HepG2 (cell line): ENCODE results near the gene PA2G4. TPM values are rescaled to one million over a fixed set of nuclear protein-coding genes. Genes with fewer than 3 reads are reported as not detected.

ENCODE experiments used
- ELF3 ChIP-seq: IDR thresholded peaks from 2 replicates; pipeline ENCODE4 v1.6.1; 2016; ENCODE audit warnings: missing genetic modification reagents, missing compliant biosample characterization
- NCOR1 ChIP-seq: fragments of 200-600 bp; sonication (generic); IDR thresholded peaks from 2 replicates; pipeline ENCODE4 v1.7.0; 2017; ENCODE audit warnings: antibody characterized with exemption, low read length, borderline replicate concordance
- PCBP1 ChIP-seq: fragments of 200-400 bp; formaldehyde crosslinking; IDR thresholded peaks from 2 replicates; pipeline ENCODE4 v1.6.1; 2017; ENCODE audit warnings: mild to moderate bottlenecking, low read depth, low read length, borderline replicate concordance
- POLR2AphosphoS5 ChIP-seq: IDR thresholded peaks from 2 replicates; pipeline ENCODE4 v1.6.1; 2012; ENCODE audit warnings: low read depth, low read length
- PPARG ChIP-seq: conservative IDR thresholded peaks from 2 replicates; pipeline ENCODE4 v1.6.1; 2016; ENCODE audit warnings: missing biosample characterization, missing genetic modification reagents
- SOX6 ChIP-seq, 2 experiments: fragments of 450-650 bp in 1 of 2; sonication (generic) in 1 of 2; formaldehyde crosslinking in 1 of 2; IDR thresholded peaks; 2 replicates each; pipeline versions ENCODE4 v1.4.0 to v1.6.1; 2017 to 2020; ENCODE audit warnings: antibody characterized with exemption in 1 of 2, mild to moderate bottlenecking in 1 of 2, missing genetic modification reagents in 1 of 2
- ZFY ChIP-seq: sonication (generic); formaldehyde crosslinking; IDR thresholded peaks from 2 replicates; pipeline ENCODE4 v1.4.0; 2020; ENCODE audit warnings: missing genetic modification reagents
- ZHX2 ChIP-seq, 2 experiments: sonication (generic) in 1 of 2; formaldehyde crosslinking in 1 of 2; IDR thresholded peaks; 2 replicates each; pipeline versions ENCODE4 v1.6.1 to v1.9.0; 2014 to 2022; ENCODE audit warnings: antibody characterized with exemption in 1 of 2, borderline replicate concordance in 1 of 2, inconsistent platforms in 1 of 2, low read depth in 1 of 2, missing genetic modification reagents in 1 of 2
- ZNF83 ChIP-seq: sonication (generic); formaldehyde crosslinking; IDR thresholded peaks from 2 replicates; pipeline ENCODE4 v1.4.0; 2020; ENCODE audit warnings: missing genetic modification reagents, mild to moderate bottlenecking, borderline replicate concordance
- polyA plus RNA-seq, 8 experiments: library from polyadenylated mRNA; depleted of rRNA in 3 of 8; stranded (reverse) in 7 of 8; unstranded in 1 of 8; fragments of >200 nt; fragmentation: Illumina TruSeq in 4 of 8; extraction: Trizol in 4 of 8; gene quantifications; 2 replicates each; pipeline versions ENCODE4 v1.2.1 to v1.2.3, GENCODE V29; 2011 to 2016; ENCODE audit warnings: low read depth in 4 of 8, missing spikeins in 1 of 8, mixed read lengths in 1 of 8; ENCODE audit not compliant: insufficient read depth in 1 of 8
- total RNA-seq, 5 experiments: library from RNA; depleted of rRNA; stranded (reverse); fragments of >200 nt; fragmentation: Illumina TruSeq; extraction: Trizol; gene quantifications; 2 replicates each; pipeline ENCODE4 v1.2.3, GENCODE V29; 2016; ENCODE audit warnings: low read depth in 1 of 5
- TF ChIP-seq, protein P1 (sequence below), 2 experiments: IDR thresholded peaks; 2 replicates each; pipeline ENCODE4 v1.6.1; 2011 to 2012; ENCODE audit warnings: low read length in 2 of 2, borderline replicate concordance in 1 of 2, low read depth in 1 of 2, mild to moderate bottlenecking in 1 of 2, moderate library complexity in 1 of 2
- TF ChIP-seq, protein P2 (sequence below): sonication (generic); formaldehyde crosslinking; IDR thresholded peaks from 2 replicates; pipeline ENCODE4 v1.4.0; 2020; ENCODE audit warnings: missing genetic modification reagents

PA2G4 gene
- total and polyA plus RNA-seq, 2 of the 13 experiments (the other 11 are each of a cell fraction or from before 2014, with no cell fraction given) = 147 to 240 TPM

DNA sequence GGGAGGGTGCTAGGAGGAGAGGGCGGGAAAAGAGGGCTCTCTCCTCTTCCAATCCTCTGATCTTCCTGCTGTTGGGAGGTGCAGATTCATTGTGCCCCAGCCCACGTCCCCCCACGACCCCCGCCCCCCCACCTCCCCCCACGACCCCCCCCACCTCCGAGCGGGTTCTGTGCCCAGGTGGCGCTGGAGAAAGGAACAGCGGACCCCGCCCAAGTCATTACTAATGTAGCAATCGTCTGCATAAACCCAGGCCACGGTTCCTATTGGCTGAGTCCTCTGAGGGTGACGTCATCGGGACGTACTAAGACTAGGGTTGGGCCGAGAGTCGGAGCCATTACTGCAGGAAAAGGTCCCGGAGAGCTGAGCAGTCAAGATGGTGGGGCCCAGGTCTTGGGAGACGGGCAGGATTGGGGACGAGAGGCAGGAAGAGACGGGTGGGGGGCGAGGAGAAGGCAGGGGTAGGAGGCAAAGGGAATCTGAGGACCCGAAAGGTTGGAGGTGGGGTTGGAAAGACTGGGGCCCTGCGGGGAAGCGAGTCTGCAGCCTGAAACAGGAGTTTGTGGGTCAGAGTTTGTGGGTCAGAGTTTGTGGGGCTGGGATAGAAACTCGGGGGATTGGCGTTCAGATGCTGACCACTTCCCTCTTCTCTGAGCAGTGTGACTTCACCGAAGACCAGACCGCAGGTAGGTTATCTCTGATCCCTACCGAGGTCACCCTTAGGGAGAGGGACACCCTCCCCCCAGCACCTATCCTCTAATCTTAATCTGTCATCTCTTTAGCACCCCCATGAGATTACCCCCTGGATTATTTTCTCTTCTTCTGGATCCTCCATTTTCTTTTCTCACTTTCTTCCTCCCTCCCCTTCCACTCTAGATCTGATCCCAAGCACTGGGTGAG lies 53.9 kb downstream of the PA2G4 start, which contains the start of gene MYL6 (continued):
- TF ChIP-seq, protein P1, sequence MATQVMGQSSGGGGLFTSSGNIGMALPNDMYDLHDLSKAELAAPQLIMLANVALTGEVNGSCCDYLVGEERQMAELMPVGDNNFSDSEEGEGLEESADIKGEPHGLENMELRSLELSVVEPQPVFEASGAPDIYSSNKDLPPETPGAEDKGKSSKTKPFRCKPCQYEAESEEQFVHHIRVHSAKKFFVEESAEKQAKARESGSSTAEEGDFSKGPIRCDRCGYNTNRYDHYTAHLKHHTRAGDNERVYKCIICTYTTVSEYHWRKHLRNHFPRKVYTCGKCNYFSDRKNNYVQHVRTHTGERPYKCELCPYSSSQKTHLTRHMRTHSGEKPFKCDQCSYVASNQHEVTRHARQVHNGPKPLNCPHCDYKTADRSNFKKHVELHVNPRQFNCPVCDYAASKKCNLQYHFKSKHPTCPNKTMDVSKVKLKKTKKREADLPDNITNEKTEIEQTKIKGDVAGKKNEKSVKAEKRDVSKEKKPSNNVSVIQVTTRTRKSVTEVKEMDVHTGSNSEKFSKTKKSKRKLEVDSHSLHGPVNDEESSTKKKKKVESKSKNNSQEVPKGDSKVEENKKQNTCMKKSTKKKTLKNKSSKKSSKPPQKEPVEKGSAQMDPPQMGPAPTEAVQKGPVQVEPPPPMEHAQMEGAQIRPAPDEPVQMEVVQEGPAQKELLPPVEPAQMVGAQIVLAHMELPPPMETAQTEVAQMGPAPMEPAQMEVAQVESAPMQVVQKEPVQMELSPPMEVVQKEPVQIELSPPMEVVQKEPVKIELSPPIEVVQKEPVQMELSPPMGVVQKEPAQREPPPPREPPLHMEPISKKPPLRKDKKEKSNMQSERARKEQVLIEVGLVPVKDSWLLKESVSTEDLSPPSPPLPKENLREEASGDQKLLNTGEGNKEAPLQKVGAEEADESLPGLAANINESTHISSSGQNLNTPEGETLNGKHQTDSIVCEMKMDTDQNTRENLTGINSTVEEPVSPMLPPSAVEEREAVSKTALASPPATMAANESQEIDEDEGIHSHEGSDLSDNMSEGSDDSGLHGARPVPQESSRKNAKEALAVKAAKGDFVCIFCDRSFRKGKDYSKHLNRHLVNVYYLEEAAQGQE (IDR thresholded peaks at IDR 0.05; ENCODE audit: borderline replicate concordance in 1 of 2, low read depth in 1 of 2, low read length in 2 of 2) = peak in 1 of 2 experiments; percentile 50; a peak in 1 of 4 replicates
- TF ChIP-seq ELF3 (CRISPR knock-in tag) = peak; percentile 22; the same call in 1 of the 2 replicates
- TF ChIP-seq, protein P2, sequence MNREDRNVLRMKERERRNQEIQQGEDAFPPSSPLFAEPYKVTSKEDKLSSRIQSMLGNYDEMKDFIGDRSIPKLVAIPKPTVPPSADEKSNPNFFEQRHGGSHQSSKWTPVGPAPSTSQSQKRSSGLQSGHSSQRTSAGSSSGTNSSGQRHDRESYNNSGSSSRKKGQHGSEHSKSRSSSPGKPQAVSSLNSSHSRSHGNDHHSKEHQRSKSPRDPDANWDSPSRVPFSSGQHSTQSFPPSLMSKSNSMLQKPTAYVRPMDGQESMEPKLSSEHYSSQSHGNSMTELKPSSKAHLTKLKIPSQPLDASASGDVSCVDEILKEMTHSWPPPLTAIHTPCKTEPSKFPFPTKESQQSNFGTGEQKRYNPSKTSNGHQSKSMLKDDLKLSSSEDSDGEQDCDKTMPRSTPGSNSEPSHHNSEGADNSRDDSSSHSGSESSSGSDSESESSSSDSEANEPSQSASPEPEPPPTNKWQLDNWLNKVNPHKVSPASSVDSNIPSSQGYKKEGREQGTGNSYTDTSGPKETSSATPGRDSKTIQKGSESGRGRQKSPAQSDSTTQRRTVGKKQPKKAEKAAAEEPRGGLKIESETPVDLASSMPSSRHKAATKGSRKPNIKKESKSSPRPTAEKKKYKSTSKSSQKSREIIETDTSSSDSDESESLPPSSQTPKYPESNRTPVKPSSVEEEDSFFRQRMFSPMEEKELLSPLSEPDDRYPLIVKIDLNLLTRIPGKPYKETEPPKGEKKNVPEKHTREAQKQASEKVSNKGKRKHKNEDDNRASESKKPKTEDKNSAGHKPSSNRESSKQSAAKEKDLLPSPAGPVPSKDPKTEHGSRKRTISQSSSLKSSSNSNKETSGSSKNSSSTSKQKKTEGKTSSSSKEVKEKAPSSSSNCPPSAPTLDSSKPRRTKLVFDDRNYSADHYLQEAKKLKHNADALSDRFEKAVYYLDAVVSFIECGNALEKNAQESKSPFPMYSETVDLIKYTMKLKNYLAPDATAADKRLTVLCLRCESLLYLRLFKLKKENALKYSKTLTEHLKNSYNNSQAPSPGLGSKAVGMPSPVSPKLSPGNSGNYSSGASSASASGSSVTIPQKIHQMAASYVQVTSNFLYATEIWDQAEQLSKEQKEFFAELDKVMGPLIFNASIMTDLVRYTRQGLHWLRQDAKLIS = peak; percentile 54; the same call in 1 of the 2 replicates
- peak; percentile 21; the same call in 1 of the 2 replicates for TF ChIP-seq NCOR1
- TF ChIP-seq PCBP1 = no peak
- TF ChIP-seq ZFY (CRISPR knock-in tag) = peak; percentile 55
- TF ChIP-seq ZNF83 = peak; percentile 24; the same call in 1 of the 2 replicates
- TF ChIP-seq ZHX2 (IDR thresholded peaks at IDR 0.05; ENCODE audit: low read depth) = peak; percentile 58; the same call in 1 of the 2 replicates
- TF ChIP-seq ZHX2 (CRISPR knock-in tag; IDR thresholded peaks at IDR 0.05; ENCODE audit: borderline replicate concordance) = no peak
- 0 out of 2 replicates have a peak, but pooled peaks have one; percentile 17 for TF ChIP-seq PPARG (CRISPR knock-in tag)
- peak; percentile 100 for TF ChIP-seq POLR2AphosphoS5
- no peak for TF ChIP-seq SOX6 (IDR thresholded peaks at IDR 0.05)
- TF ChIP-seq SOX6 (CRISPR knock-in tag; IDR thresholded peaks at IDR 0.05) = no peak
